K562 (cell line): ENCODE results near the gene GCK. TPM values are rescaled to one million over a fixed set of nuclear protein-coding genes. Genes with fewer than 3 reads are reported as not detected.

Experiments
- ATAC-seq: fragments of 200-7000 bp; cut with Tn5 transposase; 3 replicates; pipeline ENCODE4 v1.9.1; 2020; ENCODE audit warnings: moderate library complexity
- BruUV-seq: library from RNA; stranded (reverse); fragments of 400-500 nt; replicated peaks from 2 replicates; lab custom pipeline; 2021; lab: Mats Ljungman, UMichigan
- CTCF ChIA-PET: fragments of 300-600 bp; formaldehyde crosslinking; extraction: SDS; loops from one replicate; lab custom pipeline; 2021; ENCODE audit warnings: low intra/inter-chr PET ratio; lab: Yijun Ruan, JAX
- POLR2A ChIA-PET: fragments of 300-600, 350-650 bp; sonication (Branson Sonifier 250); formaldehyde crosslinking; extraction: SDS; loops from one replicate; lab custom pipeline; 2021; ENCODE audit warnings: antibody characterized with exemption, inconsistent platforms; lab: Yijun Ruan, JAX
- DNase-seq, 4 experiments: peaks; one replicate each; pipeline versions ENCODE4 v3.0.0 to v3.0.0-alpha.2; 2011 to 2018; ENCODE audit warnings: low spot score in 3 of 4, mixed read lengths in 3 of 4; ENCODE audit errors: extremely low read depth in 1 of 4
- FAIRE-seq: peaks from 2 replicates; lab custom pipeline; 2011; peaks lifted over from hg19 to GRCh38; lab: Jason Lieb, UNC
- H2AFZ ChIP-seq: 2 replicates; pipeline ENCODE4 v1.6.0; 2011; ENCODE audit warnings: low read depth, low read length, control low read depth, inconsistent platforms
- H3K27ac ChIP-seq: fragments of 200-600 bp; 3 replicates; pipeline ENCODE4 v1.8.0; 2011; ENCODE audit warnings: low read depth, mild to moderate bottlenecking, control low read depth, inconsistent platforms, low read length, moderate library complexity, mixed read lengths; ENCODE audit errors: extremely low read depth
- H3K27me3 ChIP-seq, 2 experiments: fragments of 300-600 bp in 1 of 2; 2 replicates in 1 of 2; 3 replicates in 1 of 2; pipeline versions ENCODE4 v1.6.0 to v1.8.0; 2011; ENCODE audit warnings: inconsistent platforms in 2 of 2, low read length in 2 of 2, mild to moderate bottlenecking in 1 of 2, mixed read lengths in 1 of 2, moderate library complexity in 1 of 2; ENCODE audit not compliant: control insufficient read depth in 2 of 2, insufficient read depth in 2 of 2
- H3K36me3 ChIP-seq: fragments of 300-600 bp; 3 replicates; pipeline ENCODE4 v1.8.0; 2011; ENCODE audit warnings: mild to moderate bottlenecking, low read length, inconsistent platforms; ENCODE audit not compliant: control insufficient read depth, insufficient read depth
- H3K4me1 ChIP-seq, 2 experiments: fragments of 200-600 bp in 1 of 2; replicated peaks in 1 of 2; 2 replicates in 1 of 2; 3 replicates in 1 of 2; pipeline versions ENCODE4 v1.5.1 to v1.8.0; 2011; ENCODE audit warnings: inconsistent platforms in 2 of 2, low read length in 2 of 2, mild to moderate bottlenecking in 1 of 2, mixed read lengths in 1 of 2, moderate library complexity in 1 of 2; ENCODE audit not compliant: control insufficient read depth in 2 of 2, insufficient read depth in 2 of 2
- H3K4me2 ChIP-seq: 2 replicates; pipeline ENCODE4 v1.6.1; 2011; ENCODE audit warnings: low read length, control low read depth, inconsistent platforms, mixed read lengths; ENCODE audit not compliant: insufficient read depth
- H3K4me3 ChIP-seq: fragments of 200-600 bp; sonication (generic), shearing (Covaris generic); 2 replicates; pipeline ENCODE4 v1.5.1; 2016; ENCODE audit warnings: control low read depth, inconsistent platforms
- H3K79me2 ChIP-seq: fragments of 200-600 bp; 3 replicates; pipeline ENCODE4 v1.8.0; 2011; ENCODE audit warnings: low read length, inconsistent platforms; ENCODE audit not compliant: control insufficient read depth, insufficient read depth
- H3K9ac ChIP-seq, 2 experiments: 2 replicates each; pipeline versions ENCODE4 v1.6.0 to v1.6.1; 2011; ENCODE audit warnings: low read depth in 2 of 2, low read length in 2 of 2, control low read depth in 1 of 2, inconsistent platforms in 1 of 2, mild to moderate bottlenecking in 1 of 2, mixed read lengths in 1 of 2; ENCODE audit not compliant: insufficient read depth in 1 of 2
- H3K9me1 ChIP-seq: one replicate; pipeline ENCODE4 v1.6.0; 2011; ENCODE audit warnings: inconsistent platforms, mild to moderate bottlenecking, low read length, moderate library complexity; ENCODE audit not compliant: control insufficient read depth, insufficient read depth
- H3K9me3 ChIP-seq: replicated peaks from 2 replicates; pipeline ENCODE4 v1.5.1; 2011; ENCODE audit warnings: low read depth, low read length, inconsistent platforms; ENCODE audit not compliant: control insufficient read depth, insufficient read depth
- H4K20me1 ChIP-seq: replicated peaks from 2 replicates; pipeline ENCODE4 v1.6.1; 2011; ENCODE audit warnings: low read length, inconsistent platforms, mixed read lengths; ENCODE audit not compliant: control insufficient read depth, insufficient read depth
- ATF1 ChIP-seq, 2 experiments: fragments of 450-650 bp in 1 of 2; IDR thresholded peaks; 2 replicates each; pipeline ENCODE4 v1.6.1; 2016; ENCODE audit warnings: missing compliant biosample characterization in 1 of 2, missing genetic modification characterization in 1 of 2
- CEBPB ChIP-seq: fragments of 450-650 bp; IDR thresholded peaks from 2 replicates; pipeline ENCODE4 v1.6.1; 2016; ENCODE audit warnings: missing genetic modification characterization, missing compliant biosample characterization
- DEAF1 ChIP-seq: fragments of 450-650 bp; formaldehyde crosslinking; IDR thresholded peaks from 2 replicates; pipeline ENCODE4 v1.4.0; 2020; ENCODE audit warnings: mild to moderate bottlenecking, moderate library complexity
- JUN ChIP-seq, 2 experiments: sonication (generic) in 1 of 2; formaldehyde crosslinking in 1 of 2; IDR thresholded peaks; 2 replicates each; pipeline versions ENCODE4 v1.6.1 to v1.8.0; 2012 to 2022; ENCODE audit warnings: borderline replicate concordance in 2 of 2, mild to moderate bottlenecking in 2 of 2, improper control_type of control experiment in 1 of 2, low read depth in 1 of 2, low read length in 1 of 2, missing genetic modification reagents in 1 of 2
- KDM1A ChIP-seq, 2 experiments: fragments of 450-650 bp; IDR thresholded peaks; 2 replicates each; pipeline ENCODE4 v1.6.1; 2016; ENCODE audit warnings: mild to moderate bottlenecking in 2 of 2
- NR4A1 ChIP-seq, 2 experiments: fragments of 250-450 bp in 1 of 2; fragments of 450-650 bp in 1 of 2; sonication (Bioruptor Pico) in 1 of 2; IDR thresholded peaks; 2 replicates each; pipeline versions ENCODE4 v1.4.0 to v1.6.1; 2016 to 2020; ENCODE audit warnings: mild to moderate bottlenecking in 2 of 2, missing compliant biosample characterization in 1 of 2, missing genetic modification characterization in 1 of 2, moderate library complexity in 1 of 2
- SRSF9 ChIP-seq: fragments of 200-400 bp; formaldehyde crosslinking; IDR thresholded peaks from 2 replicates; pipeline ENCODE4 v1.6.1; 2017; ENCODE audit warnings: low read depth, low read length, borderline replicate concordance
- U2AF2 ChIP-seq: fragments of 200-400 bp; formaldehyde crosslinking; optimal IDR thresholded peaks from 2 replicates; pipeline ENCODE3; 2017; ENCODE audit warnings: low read depth, mild to moderate bottlenecking, low read length
- ZNF699 ChIP-seq: fragments of 250-450 bp; sonication (Bioruptor Pico); IDR thresholded peaks from 2 replicates; pipeline ENCODE4 v1.8.0; 2021; ENCODE audit warnings: mild to moderate bottlenecking, moderate library complexity; ENCODE audit not compliant: insufficient replicate concordance
- WGBS: fragments of 100-300 bp; shearing (Covaris generic); methylation state at CpG from one replicate; pipeline ENCODE4 v1.1.6; 2016; ENCODE audit warnings: low coverage, mixed read lengths; ENCODE audit not compliant: insufficient coverage; ENCODE audit errors: missing lambda C conversion rate; 5-methylcytosine and 5-hydroxymethylcytosine counted together
- in situ Hi-C: fragments of 300-500 bp; cut with MboI; formaldehyde crosslinking; loops from 4 replicates; pipeline ENCODE4 v1.15.0; 2018; ENCODE audit warnings: inconsistent platforms, mixed read lengths
- intact Hi-C: fragments of 100-400 bp; cut with micrococcal nuclease; formaldehyde crosslinking; loops from 2 replicates; pipeline ENCODE4 v1.14.2; 2022
- polyA plus RNA-seq, 8 experiments: library from polyadenylated mRNA; depleted of rRNA in 4 of 8; stranded (reverse) in 5 of 8; unstranded in 3 of 8; fragments of >200 nt; fragmentation: Nextera tagmentation in 2 of 8; fragmentation: Illumina TruSeq in 1 of 8; extraction: Ambion mirVana in 2 of 8; extraction: Trizol in 1 of 8; gene quantifications; 2 replicates each; pipeline versions ENCODE4 v1.2.1 to v1.2.3, GENCODE V29; 2011 to 2014; ENCODE audit warnings: inconsistent platforms in 1 of 8, missing spikeins in 1 of 8
- total RNA-seq, 7 experiments: library from RNA; depleted of rRNA in 6 of 7; stranded (reverse); fragments of >200 nt in 6 of 7; fragmentation: Illumina TruSeq in 2 of 7; extraction: Trizol in 2 of 7; gene quantifications; 2 replicates each; pipeline versions ENCODE4 v1.2.1 to v1.2.3, GENCODE V29; 2011 to 2021; ENCODE audit warnings: low replicate concordance in 1 of 7
- TF ChIP-seq, protein P1 (sequence below), 3 experiments: IDR thresholded peaks in 2 of 3; conservative IDR thresholded peaks in 1 of 3; 2 replicates each; pipeline ENCODE4 v1.5.1; 2011 to 2012; ENCODE audit warnings: low read length in 3 of 3, mild to moderate bottlenecking in 3 of 3, control low read depth in 2 of 3, improper control_type of control experiment in 1 of 3, inconsistent platforms in 1 of 3, low read depth in 1 of 3, mixed read lengths in 1 of 3, moderate library complexity in 1 of 3; ENCODE audit not compliant: insufficient read depth in 2 of 3
- TF ChIP-seq, protein P2 (sequence below): fragments of 450-650 bp; IDR thresholded peaks from 2 replicates; pipeline ENCODE4 v1.6.1; 2016; ENCODE audit warnings: mild to moderate bottlenecking

The GCK gene
- total and polyA plus RNA-seq, 9 of the 15 experiments (the other 6 are each of a cell fraction or from before 2014, with no cell fraction given) = 0.11 to 0.55 (median 0.16) TPM; not detected in 3

GRCh38 chr7:44200699-44201461 is 11.6 kb upstream of the GCK start, which contains the start of gene YKT6:
Gene YKT6 (plus strand): TSS chr7:44200978. CDS start chr7:44201136, 158 bp downstream.
- Histone ChIP-seq H3K4me2 (peak within 1 kb of the TSS; percentile 90), H3K9me3 (no peaks in the 10 kb centered on the region), H2AFZ (peak within 1 kb of the TSS; percentile 87), H3K4me1 (peaks cover 3 to 7% of the 10 kb centered on the region in 2 experiments; a peak in 3 of 5 replicates), H3K27ac (peak within 1 kb of the TSS; percentile 70), H3K4me3 (peak within 1 kb of the TSS; percentile 97), H3K9ac (peak within 1 kb of the TSS; percentile 78 to 97), H3K27me3 (no peaks in the 10 kb centered on the region), H3K9me1 (no peaks in the 10 kb centered on the region), H3K36me3 (peaks cover 31% of the 10 kb centered on the region), H4K20me1 (peaks cover 11% of the 10 kb centered on the region; the same call in 1 of the 2 replicates), H3K79me2 (peaks cover 33% of the 10 kb centered on the region)
- CTCF ChIA-PET = no interaction called here
- ATAC-seq (peak; percentile 99), DNase-seq (peak; percentile 96 to 98 (median 97)), FAIRE-seq (peak; percentile 96)
- in situ Hi-C loops (no loop called here), intact Hi-C loops (no loop called here)
- POLR2A ChIA-PET = interaction anchor here (0.6 to 1.2 kb wide), 5 partner anchors 10 to 618 kb away, joined by 3 to 6 read pairs (median 3); partner anchors contain the start of gene STK17A
- BruUV-seq = no TSS peak
- under 1% methylated on average over 38 of the region's 58 CpGs for WGBS
- TF ChIP-seq KDM1A (IDR thresholded peaks at IDR 0.05) (no peak), U2AF2 (no peak), CEBPB (tag) (no peak), ATF1 (CRISPR knock-in tag; IDR thresholded peaks at IDR 0.05) (no peak), ATF1 (tag; IDR thresholded peaks at IDR 0.05) (peak; percentile 71), SRSF9 (no peak), DEAF1 (CRISPR knock-in tag) (no peak), ZNF699 (CRISPR knock-in tag) (no peak), JUN (IDR thresholded peaks at IDR 0.05; ENCODE audit: borderline replicate concordance, low read depth, low read length) (0 out of 2 replicates have a peak, but pooled peaks have one; percentile 30), JUN (CRISPR knock-in tag; IDR thresholded peaks at IDR 0.05; ENCODE audit: borderline replicate concordance) (no peak), NR4A1 (CRISPR knock-in tag; IDR thresholded peaks at IDR 0.05) (no peak), NR4A1 (tag; IDR thresholded peaks at IDR 0.05) (no peak)
- TF ChIP-seq, protein P1, sequence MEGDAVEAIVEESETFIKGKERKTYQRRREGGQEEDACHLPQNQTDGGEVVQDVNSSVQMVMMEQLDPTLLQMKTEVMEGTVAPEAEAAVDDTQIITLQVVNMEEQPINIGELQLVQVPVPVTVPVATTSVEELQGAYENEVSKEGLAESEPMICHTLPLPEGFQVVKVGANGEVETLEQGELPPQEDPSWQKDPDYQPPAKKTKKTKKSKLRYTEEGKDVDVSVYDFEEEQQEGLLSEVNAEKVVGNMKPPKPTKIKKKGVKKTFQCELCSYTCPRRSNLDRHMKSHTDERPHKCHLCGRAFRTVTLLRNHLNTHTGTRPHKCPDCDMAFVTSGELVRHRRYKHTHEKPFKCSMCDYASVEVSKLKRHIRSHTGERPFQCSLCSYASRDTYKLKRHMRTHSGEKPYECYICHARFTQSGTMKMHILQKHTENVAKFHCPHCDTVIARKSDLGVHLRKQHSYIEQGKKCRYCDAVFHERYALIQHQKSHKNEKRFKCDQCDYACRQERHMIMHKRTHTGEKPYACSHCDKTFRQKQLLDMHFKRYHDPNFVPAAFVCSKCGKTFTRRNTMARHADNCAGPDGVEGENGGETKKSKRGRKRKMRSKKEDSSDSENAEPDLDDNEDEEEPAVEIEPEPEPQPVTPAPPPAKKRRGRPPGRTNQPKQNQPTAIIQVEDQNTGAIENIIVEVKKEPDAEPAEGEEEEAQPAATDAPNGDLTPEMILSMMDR (IDR thresholded peaks at IDR 0.05 in 2 of 3, conservative IDR thresholded peaks at IDR 0.05 in 1 of 3; ENCODE audit: insufficient read depth in 2 of 3, low read depth in 1 of 3, low read length in 3 of 3) = peak; percentile 51 to 79 (median 67)
- TF ChIP-seq, protein P2, sequence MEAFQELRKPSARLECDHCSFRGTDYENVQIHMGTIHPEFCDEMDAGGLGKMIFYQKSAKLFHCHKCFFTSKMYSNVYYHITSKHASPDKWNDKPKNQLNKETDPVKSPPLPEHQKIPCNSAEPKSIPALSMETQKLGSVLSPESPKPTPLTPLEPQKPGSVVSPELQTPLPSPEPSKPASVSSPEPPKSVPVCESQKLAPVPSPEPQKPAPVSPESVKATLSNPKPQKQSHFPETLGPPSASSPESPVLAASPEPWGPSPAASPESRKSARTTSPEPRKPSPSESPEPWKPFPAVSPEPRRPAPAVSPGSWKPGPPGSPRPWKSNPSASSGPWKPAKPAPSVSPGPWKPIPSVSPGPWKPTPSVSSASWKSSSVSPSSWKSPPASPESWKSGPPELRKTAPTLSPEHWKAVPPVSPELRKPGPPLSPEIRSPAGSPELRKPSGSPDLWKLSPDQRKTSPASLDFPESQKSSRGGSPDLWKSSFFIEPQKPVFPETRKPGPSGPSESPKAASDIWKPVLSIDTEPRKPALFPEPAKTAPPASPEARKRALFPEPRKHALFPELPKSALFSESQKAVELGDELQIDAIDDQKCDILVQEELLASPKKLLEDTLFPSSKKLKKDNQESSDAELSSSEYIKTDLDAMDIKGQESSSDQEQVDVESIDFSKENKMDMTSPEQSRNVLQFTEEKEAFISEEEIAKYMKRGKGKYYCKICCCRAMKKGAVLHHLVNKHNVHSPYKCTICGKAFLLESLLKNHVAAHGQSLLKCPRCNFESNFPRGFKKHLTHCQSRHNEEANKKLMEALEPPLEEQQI = no peak
